H9 (cell line): ENCODE results near the gene NALCN. TPM values are rescaled to one million over a fixed set of nuclear protein-coding genes. Genes with fewer than 3 reads are reported as not detected.

Experiments
- DNase-seq: peaks from one replicate; pipeline ENCODE4 v3.0.0-alpha.2; 2017
- H2AFZ ChIP-seq: one replicate; pipeline ENCODE4 v1.6.1; 2013; ENCODE audit warnings: mild to moderate bottlenecking, low read length, control low read depth, moderate library complexity
- H2AK5ac ChIP-seq: 2 replicates; pipeline ENCODE4 v1.6.1; 2013; ENCODE audit warnings: low read length, control low read depth, mixed read lengths; ENCODE audit not compliant: insufficient read length
- H2BK120ac ChIP-seq: one replicate; pipeline ENCODE4 v1.6.1; 2013; ENCODE audit warnings: low read depth, mild to moderate bottlenecking, low read length, control low read depth, inconsistent platforms; ENCODE audit not compliant: poor library complexity, severe bottlenecking
- H2BK12ac ChIP-seq: 2 replicates; pipeline ENCODE4 v1.6.1; 2013; ENCODE audit warnings: low read length, control low read depth, mixed read lengths, low read depth; ENCODE audit not compliant: insufficient read length
- H2BK15ac ChIP-seq: 2 replicates; pipeline ENCODE4 v1.6.1; 2013; ENCODE audit warnings: low read depth, low read length, control low read depth
- H2BK20ac ChIP-seq: one replicate; pipeline ENCODE4 v1.6.1; 2013; ENCODE audit warnings: low read depth, mild to moderate bottlenecking, low read length, control low read depth, inconsistent platforms; ENCODE audit not compliant: poor library complexity, severe bottlenecking
- H2BK5ac ChIP-seq: 2 replicates; pipeline ENCODE4 v1.6.1; 2013; ENCODE audit warnings: low read length, control low read depth, mixed read lengths; ENCODE audit not compliant: insufficient read length
- H3K14ac ChIP-seq: 2 replicates; pipeline ENCODE4 v1.6.1; 2013; ENCODE audit warnings: low read length, control low read depth; ENCODE audit not compliant: insufficient read depth
- H3K18ac ChIP-seq: 2 replicates; pipeline ENCODE4 v1.6.1; 2013; ENCODE audit warnings: low read depth, mild to moderate bottlenecking, mixed read lengths, low read length, control low read depth; ENCODE audit not compliant: insufficient read length
- H3K23ac ChIP-seq: 2 replicates; pipeline ENCODE4 v1.6.1; 2013; ENCODE audit warnings: low read length, control low read depth, mixed read lengths, low read depth; ENCODE audit not compliant: insufficient read length
- H3K23me2 ChIP-seq: 2 replicates; pipeline ENCODE4 v1.6.1; 2013; ENCODE audit warnings: low read depth, mild to moderate bottlenecking, mixed read lengths, low read length, control low read depth; ENCODE audit not compliant: insufficient read length, poor library complexity, severe bottlenecking
- H3K27ac ChIP-seq: 2 replicates; pipeline ENCODE4 v1.5.1; 2013; ENCODE audit warnings: low read length, control low read depth, mixed read lengths, low read depth; ENCODE audit not compliant: insufficient read length
- H3K27me3 ChIP-seq: 2 replicates; pipeline ENCODE4 v1.6.1; 2013; ENCODE audit warnings: low read length, control low read depth, inconsistent platforms; ENCODE audit not compliant: insufficient read depth
- H3K4ac ChIP-seq: 2 replicates; pipeline ENCODE4 v1.6.1; 2013; ENCODE audit warnings: low read depth, mild to moderate bottlenecking, control low read depth, inconsistent platforms, low read length, moderate library complexity
- H3K4me1 ChIP-seq: 2 replicates; pipeline ENCODE4 v1.6.1; 2013; ENCODE audit warnings: low read length, control low read depth, inconsistent platforms; ENCODE audit not compliant: insufficient read depth
- H3K4me2 ChIP-seq: 2 replicates; pipeline ENCODE4 v1.6.1; 2013; ENCODE audit warnings: low read length, control low read depth, mixed read lengths; ENCODE audit not compliant: insufficient read length, insufficient read depth
- H3K56ac ChIP-seq: 2 replicates; pipeline ENCODE4 v1.6.1; 2013; ENCODE audit warnings: low read depth, mild to moderate bottlenecking, mixed read lengths, low read length, control low read depth; ENCODE audit not compliant: insufficient read length
- H3K79me1 ChIP-seq: 2 replicates; pipeline ENCODE4 v1.6.1; 2013; ENCODE audit warnings: low read depth, mild to moderate bottlenecking, moderate library complexity, low read length, control low read depth, inconsistent platforms; ENCODE audit not compliant: insufficient read depth, poor library complexity, severe bottlenecking
- H3K79me2 ChIP-seq: 2 replicates; pipeline ENCODE4 v1.6.1; 2013; ENCODE audit warnings: low read length, control low read depth, inconsistent platforms; ENCODE audit not compliant: insufficient read depth
- H3K9ac ChIP-seq: 2 replicates; pipeline ENCODE4 v1.6.1; 2013; ENCODE audit warnings: low read length, control low read depth, mixed read lengths; ENCODE audit not compliant: insufficient read length; ENCODE audit errors: extremely low read depth
- H3K9me3 ChIP-seq: one replicate; pipeline ENCODE4 v1.6.1; 2013; ENCODE audit warnings: low read depth, low read length, inconsistent platforms; ENCODE audit not compliant: control insufficient read depth
- H3T11ph ChIP-seq: one replicate; pipeline ENCODE4 v1.6.1; 2013; ENCODE audit warnings: mild to moderate bottlenecking, low read length, control low read depth, inconsistent platforms
- H4K20me1 ChIP-seq: one replicate; pipeline ENCODE4 v1.6.1; 2013; ENCODE audit not compliant: control insufficient read depth, insufficient read length, insufficient read depth
- H4K5ac ChIP-seq: 2 replicates; pipeline ENCODE4 v1.6.1; 2013; ENCODE audit warnings: low read depth, mild to moderate bottlenecking, mixed read lengths, low read length, control low read depth; ENCODE audit not compliant: insufficient read length
- H4K8ac ChIP-seq: replicated peaks from 2 replicates; pipeline ENCODE4 v1.6.1; 2013; ENCODE audit warnings: low read length, control low read depth, mixed read lengths, low read depth; ENCODE audit not compliant: insufficient read length
- H4K91ac ChIP-seq: 2 replicates; pipeline ENCODE4 v1.6.1; 2013; ENCODE audit warnings: low read depth, mild to moderate bottlenecking, moderate library complexity, mixed read lengths, low read length, control low read depth; ENCODE audit not compliant: insufficient read length
- H3K27ac Mint-ChIP-seq, 3 experiments: 2 replicates in 2 of 3; 3 replicates in 1 of 3; pipeline ENCODE4 v1.8.0; 2020 to 2021; ENCODE audit warnings: mixed read lengths in 3 of 3, mild to moderate bottlenecking in 1 of 3, moderate library complexity in 1 of 3
- H3K27me3 Mint-ChIP-seq: 2 replicates; pipeline ENCODE4 v1.8.0; 2021; ENCODE audit warnings: low read depth, mild to moderate bottlenecking, moderate library complexity, mixed read lengths
- H3K36me3 Mint-ChIP-seq, 3 experiments: 2 replicates in 2 of 3; 3 replicates in 1 of 3; pipeline ENCODE4 v1.8.0; 2020 to 2021; ENCODE audit warnings: low read depth in 3 of 3, mixed read lengths in 3 of 3; ENCODE audit not compliant: insufficient read depth in 1 of 3
- H3K4me1 Mint-ChIP-seq, 2 experiments: 2 replicates each; pipeline ENCODE4 v1.8.0; 2020; ENCODE audit warnings: mixed read lengths in 2 of 2
- H3K4me3 Mint-ChIP-seq, 2 experiments: 2 replicates in 1 of 2; 3 replicates in 1 of 2; pipeline ENCODE4 v1.8.0; 2020 to 2021; ENCODE audit warnings: mild to moderate bottlenecking in 2 of 2, mixed read lengths in 2 of 2, moderate library complexity in 1 of 2
- H3K9me3 Mint-ChIP-seq, 2 experiments: 2 replicates in 1 of 2; 3 replicates in 1 of 2; pipeline ENCODE4 v1.8.0; 2020; ENCODE audit warnings: mild to moderate bottlenecking in 2 of 2, mixed read lengths in 2 of 2, moderate library complexity in 1 of 2
- CTCF ChIP-seq: fragments of 200-600 bp; sonication (generic); conservative IDR thresholded peaks from 3 replicates; pipeline ENCODE4 v1.8.0; 2021; ENCODE audit warnings: antibody characterized with exemption, mild to moderate bottlenecking
- WGBS: extraction: QIAGEN DNeasy Blood & Tissue Kit; methylation state at CpG from one replicate; pipeline ENCODE4 v1.1.7; 2013; ENCODE audit warnings: missing lambda C conversion rate, low lambda C conversion rate, mixed read lengths; ENCODE audit not compliant: insufficient read length; ENCODE audit errors: extremely low coverage; 5-methylcytosine and 5-hydroxymethylcytosine counted together
- total RNA-seq: library from RNA; stranded (reverse); gene quantifications from 2 replicates; pipeline ENCODE4 v1.2.1, GENCODE V29; 2021

Gene NALCN
- total RNA-seq, 1 experiment from 2014 or later = 0.09 TPM

GRCh38 chr13:101289764-101290163 lies 126.5 kb downstream of the NALCN start:
- H2BK120ac ChIP-seq = no peak overlapping the region
- no peaks in the 10 kb centered on the region for H3K79me1 ChIP-seq
- H3K27ac ChIP-seq = no peak overlapping the region
- DNase-seq = peak; percentile 75
- no peak overlapping the region for H2BK20ac ChIP-seq
- H2AFZ ChIP-seq = no peak overlapping the region
- Mint-ChIP-seq H3K9me3 (no peaks in the 10 kb centered on the region; a peak in 1 of 5 replicates), H3K4me1 (peaks cover 0 to 4% of the 10 kb centered on the region in 2 experiments; a peak in 2 of 4 replicates), H3K4me3 (no peak overlapping the region), H3K27ac (no peak overlapping the region), H3K27me3 (no peaks in the 10 kb centered on the region), H3K36me3 (no peaks in the 10 kb centered on the region)
- H4K5ac ChIP-seq = no peak overlapping the region
- H2AK5ac ChIP-seq = no peak overlapping the region
- H3K4me2 ChIP-seq = no peak overlapping the region
- no peak overlapping the region for H2BK12ac ChIP-seq
- no peak overlapping the region for H3T11ph ChIP-seq
- no peak overlapping the region for H3K56ac ChIP-seq
- H3K4me1 ChIP-seq = no peaks in the 10 kb centered on the region
- WGBS = no CpG with 5 or more reads among the region's 5 CpGs
- H3K9me3 ChIP-seq = no peaks in the 10 kb centered on the region
- H2BK5ac ChIP-seq = no peak overlapping the region
- no peak overlapping the region for H2BK15ac ChIP-seq
- H4K91ac ChIP-seq = no peak overlapping the region
- no peak overlapping the region for H3K18ac ChIP-seq
- no peak overlapping the region for H3K14ac ChIP-seq
- H4K8ac ChIP-seq = no peak overlapping the region
- H3K79me2 ChIP-seq = no peaks in the 10 kb centered on the region
- TF ChIP-seq CTCF = no peak
- H3K4ac ChIP-seq = no peak overlapping the region
- H3K23ac ChIP-seq = no peak overlapping the region
- H3K27me3 ChIP-seq = no peaks in the 10 kb centered on the region
- no peaks in the 10 kb centered on the region for H3K23me2 ChIP-seq
- no peak overlapping the region for H3K9ac ChIP-seq
- no peaks in the 10 kb centered on the region for H4K20me1 ChIP-seq
